Mucosa of descending colon (tissue), 3 donors: ENCODE data around the gene ERC2. TPM values are rescaled to one million over a fixed set of nuclear protein-coding genes. Genes with fewer than 3 reads are reported as not detected.

Experiments used
- ATAC-seq: fragments of 200-7000 bp; cut with Tn5 transposase; one replicate; pipeline ENCODE4 v1.9.1; 2020; ENCODE audit warnings: mild to moderate bottlenecking, moderate library complexity
- DNase-seq, 3 donors: peaks; one replicate each; pipeline ENCODE4 v3.0.0-alpha.2; 2020
- H3K36me3 ChIP-seq: fragments of 200-600 bp; one replicate; pipeline ENCODE4 v1.8.0; 2021; ENCODE audit warnings: low read depth, mild to moderate bottlenecking
- H3K4me1 ChIP-seq: fragments of 200-600 bp; one replicate; pipeline ENCODE4 v1.8.0; 2021; ENCODE audit warnings: low read depth, mild to moderate bottlenecking
- H3K4me3 ChIP-seq: fragments of 200-600 bp; one replicate; pipeline ENCODE4 v1.8.0; 2021; ENCODE audit warnings: mild to moderate bottlenecking
- H3K9me3 ChIP-seq: fragments of 200-600 bp; one replicate; pipeline ENCODE4 v1.8.0; 2021; ENCODE audit warnings: mild to moderate bottlenecking
- intact Hi-C, 2 donors: fragments of 100-400 bp; cut with DNase I in 1 of 2; cut with micrococcal nuclease in 1 of 2; formaldehyde crosslinking; loops; one replicate each; pipeline versions ENCODE4 v1.11.0 to v1.11.1; 2022; cut with DNase I, micrococcal nuclease
- total RNA-seq, 3 donors: library from RNA; stranded (reverse); fragmentation: NEBNext Ultra II Directional in 2 of 3; extraction: Animal tissue kit (Norgen Biotek cat#: 25700) in 2 of 3; gene quantifications; one replicate each; pipeline versions ENCODE4 v1.2.1 to v1.2.4, GENCODE V29; 2021 to 2023
- TF ChIP-seq, protein P1 (sequence below): fragments of 200-600 bp; IDR thresholded peaks from one replicate; pipeline ENCODE4 v1.8.0; 2022; ENCODE audit warnings: antibody characterized with exemption, mild to moderate bottlenecking
- donor health status: DM: no; HTN: no; CAD: no; lungs with moderate emphysema.
- donor health status: DM: no; HTN: no; CAD: no.
- donor health status: DM: no; HTN: yes; CAD: no.

Gene ERC2
- total RNA-seq, 3 donors from 2014 or later = 0.06 to 1.8 (median 0.43) TPM

DNA sequence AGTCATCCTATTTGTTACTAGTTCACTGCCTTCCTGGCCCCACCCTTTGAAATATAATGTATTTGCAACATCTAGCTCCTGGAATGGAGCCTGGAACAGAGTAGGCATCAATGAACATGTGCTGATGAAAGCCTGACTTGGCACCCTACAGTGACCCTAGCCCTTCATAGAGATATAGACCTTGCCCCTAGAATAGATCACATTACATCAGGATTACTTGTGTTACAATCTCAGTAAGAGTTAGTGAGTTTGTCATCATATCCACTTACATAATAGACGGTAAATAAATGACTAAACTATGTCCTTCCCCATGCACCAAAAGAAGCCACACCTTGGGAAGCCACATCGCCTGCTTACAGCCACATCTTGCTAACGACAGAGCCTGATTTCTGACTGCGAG, 870.6 kb downstream of the ERC2 start:
- intact Hi-C loops = no loop called here
- Histone ChIP-seq H3K36me3 (no peaks in the 10 kb centered on the region), H3K4me1 (no peaks in the 10 kb centered on the region), H3K9me3 (no peaks in the 10 kb centered on the region), H3K4me3 (no peak overlapping the region)
- ATAC-seq (no peak), DNase-seq (no peak)
- TF ChIP-seq, protein P1, sequence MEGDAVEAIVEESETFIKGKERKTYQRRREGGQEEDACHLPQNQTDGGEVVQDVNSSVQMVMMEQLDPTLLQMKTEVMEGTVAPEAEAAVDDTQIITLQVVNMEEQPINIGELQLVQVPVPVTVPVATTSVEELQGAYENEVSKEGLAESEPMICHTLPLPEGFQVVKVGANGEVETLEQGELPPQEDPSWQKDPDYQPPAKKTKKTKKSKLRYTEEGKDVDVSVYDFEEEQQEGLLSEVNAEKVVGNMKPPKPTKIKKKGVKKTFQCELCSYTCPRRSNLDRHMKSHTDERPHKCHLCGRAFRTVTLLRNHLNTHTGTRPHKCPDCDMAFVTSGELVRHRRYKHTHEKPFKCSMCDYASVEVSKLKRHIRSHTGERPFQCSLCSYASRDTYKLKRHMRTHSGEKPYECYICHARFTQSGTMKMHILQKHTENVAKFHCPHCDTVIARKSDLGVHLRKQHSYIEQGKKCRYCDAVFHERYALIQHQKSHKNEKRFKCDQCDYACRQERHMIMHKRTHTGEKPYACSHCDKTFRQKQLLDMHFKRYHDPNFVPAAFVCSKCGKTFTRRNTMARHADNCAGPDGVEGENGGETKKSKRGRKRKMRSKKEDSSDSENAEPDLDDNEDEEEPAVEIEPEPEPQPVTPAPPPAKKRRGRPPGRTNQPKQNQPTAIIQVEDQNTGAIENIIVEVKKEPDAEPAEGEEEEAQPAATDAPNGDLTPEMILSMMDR = no peak

DNA sequence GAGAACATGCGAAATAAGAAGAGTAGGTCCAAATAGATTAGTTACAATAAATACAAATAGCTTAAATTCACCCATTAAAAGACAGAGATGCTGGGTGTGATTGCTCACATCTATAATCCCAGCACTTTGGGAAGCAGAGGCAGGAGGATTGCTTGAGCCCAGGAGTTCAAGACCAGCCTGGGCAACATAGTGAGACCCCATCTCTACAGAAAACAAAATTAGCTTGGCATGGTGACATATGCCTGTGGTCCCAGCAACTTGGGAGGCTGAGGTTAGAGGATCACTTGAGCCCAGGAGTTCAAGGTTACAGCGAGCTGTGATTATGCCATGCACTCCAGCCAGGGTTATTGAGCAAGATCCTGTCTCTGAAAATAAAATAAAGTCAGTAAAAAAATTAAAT, 872.1 kb downstream of the ERC2 start:
- no peaks in the 10 kb centered on the region for H3K36me3 ChIP-seq
- ATAC-seq = no peak
- intact Hi-C loops = no loop called here
- no peak overlapping the region for H3K4me3 ChIP-seq
- TF ChIP-seq, protein P1 = no peak
- no peak for DNase-seq
- H3K4me1 ChIP-seq = no peaks in the 10 kb centered on the region
- H3K9me3 ChIP-seq = no peaks in the 10 kb centered on the region

DNA sequence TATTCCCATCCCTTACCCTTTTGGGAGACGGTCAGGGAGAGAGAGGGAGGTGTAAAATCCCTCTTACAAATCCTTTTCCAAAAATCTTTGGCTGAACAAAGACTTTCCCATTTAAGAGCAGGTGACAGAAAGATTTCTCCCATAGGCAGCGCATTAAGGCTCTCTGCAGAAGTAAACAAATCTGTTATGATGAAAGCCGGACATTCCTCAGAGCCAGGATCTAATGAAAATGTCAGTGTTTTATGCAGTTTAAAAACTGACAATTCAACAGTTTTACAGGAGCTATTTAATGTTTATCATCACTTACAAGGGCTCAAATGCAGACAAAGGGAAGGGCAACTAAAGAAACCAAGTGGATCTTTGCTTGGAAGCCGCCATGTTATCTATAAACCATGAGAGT, 872.8 kb downstream of the ERC2 start:
- no peak for DNase-seq
- no peaks in the 10 kb centered on the region for H3K4me1 ChIP-seq
- ATAC-seq = no peak
- no peaks in the 10 kb centered on the region for H3K9me3 ChIP-seq
- intact Hi-C loops = no loop called here
- H3K36me3 ChIP-seq = no peaks in the 10 kb centered on the region
- H3K4me3 ChIP-seq = no peak overlapping the region
- TF ChIP-seq, protein P1 = no peak

DNA sequence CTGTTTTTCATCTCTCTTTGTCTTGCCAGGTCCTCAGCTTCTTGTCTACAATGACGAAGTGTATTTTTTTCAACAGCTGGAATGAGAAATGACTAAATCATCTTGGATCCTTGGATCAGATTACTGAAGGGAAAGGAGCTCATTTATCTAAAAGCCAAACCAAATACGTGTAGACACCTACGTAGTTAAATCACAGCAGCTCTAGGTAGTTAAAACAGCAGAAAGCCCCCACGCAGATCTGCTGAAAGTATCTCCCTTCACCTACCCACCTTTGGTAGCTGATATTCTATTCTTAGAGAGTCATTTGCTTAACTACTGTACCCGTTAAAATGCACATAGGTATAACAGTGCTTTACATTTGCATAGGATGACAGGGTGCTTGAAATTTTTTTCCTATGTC, 875.7 kb downstream of the ERC2 start:
- no peaks in the 10 kb centered on the region for H3K36me3 ChIP-seq
- H3K4me1 ChIP-seq = no peaks in the 10 kb centered on the region
- DNase-seq (no peak), ATAC-seq (no peak)
- no peaks in the 10 kb centered on the region for H3K9me3 ChIP-seq
- TF ChIP-seq, protein P1 = no peak
- intact Hi-C loops = no loop called here
- no peak overlapping the region for H3K4me3 ChIP-seq

DNA sequence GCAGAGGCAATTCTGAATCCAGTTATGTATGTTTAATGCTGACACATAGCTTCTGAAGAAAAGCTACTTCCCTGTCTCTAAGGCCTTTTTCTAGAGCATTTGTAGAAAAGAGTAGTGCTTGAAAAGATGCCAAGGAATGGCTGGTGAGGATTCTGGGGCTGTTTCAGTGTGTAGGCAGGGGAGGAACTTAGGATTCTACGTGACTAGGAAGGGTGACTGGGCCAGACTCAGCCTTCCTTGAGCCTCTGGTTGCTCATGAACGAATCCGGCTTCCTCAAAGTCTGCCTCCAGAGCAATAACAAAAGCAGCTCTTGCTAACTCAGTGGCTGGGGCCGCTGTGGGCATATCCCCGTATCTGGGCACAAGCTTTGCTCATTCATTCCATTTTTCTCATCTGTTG, 876.4 kb downstream of the ERC2 start:
- Histone ChIP-seq H3K36me3 (no peaks in the 10 kb centered on the region), H3K4me1 (no peaks in the 10 kb centered on the region), H3K4me3 (no peak overlapping the region), H3K9me3 (no peaks in the 10 kb centered on the region)
- TF ChIP-seq, protein P1 = no peak
- intact Hi-C loops = no loop called here
- no peak for DNase-seq
- no peak for ATAC-seq

DNA sequence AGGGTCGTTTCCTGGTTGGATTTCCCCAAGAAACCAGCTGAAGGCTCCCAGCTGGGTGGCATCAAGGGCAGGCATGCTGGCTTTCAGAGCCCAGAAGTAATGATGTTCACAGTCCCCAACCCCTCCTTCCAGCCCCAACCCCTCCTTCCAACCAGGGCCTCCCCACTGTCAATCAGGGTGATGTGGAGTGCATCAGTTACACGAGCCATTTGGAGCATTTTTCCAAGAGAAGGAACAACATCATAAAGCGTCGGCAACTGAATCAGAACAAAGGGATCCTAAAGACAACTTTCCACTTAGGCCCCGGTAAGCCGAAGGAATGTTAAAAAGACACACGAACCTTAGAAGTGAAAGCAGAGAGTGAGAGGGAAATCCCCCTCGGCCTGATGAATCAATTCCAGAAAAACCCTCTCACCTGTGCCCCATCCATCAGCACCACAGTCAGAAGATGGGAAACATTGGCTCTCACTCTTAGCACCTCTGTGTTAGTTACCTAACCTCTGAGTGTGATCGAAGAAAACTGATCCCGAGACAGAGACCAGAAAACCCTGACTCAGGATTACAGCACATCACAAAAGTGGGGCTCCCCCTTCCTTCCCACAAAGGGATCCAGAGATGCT, 880.0 kb downstream of the ERC2 start:
- intact Hi-C loops = no loop called here
- H3K36me3 ChIP-seq = no peaks in the 10 kb centered on the region
- DNase-seq = no peak
- H3K4me1 ChIP-seq = no peaks in the 10 kb centered on the region
- TF ChIP-seq, protein P1 = no peak
- no peak for ATAC-seq
- no peaks in the 10 kb centered on the region for H3K9me3 ChIP-seq
- no peak overlapping the region for H3K4me3 ChIP-seq
